KMS-11 (cell line): ENCODE measurements around the gene DPP7.

ENCODE experiments used
- H2AFZ ChIP-seq: fragments of 200-600 bp; sonication (generic); 2 replicates; pipeline ENCODE4 v1.6.1; 2016; ENCODE audit warnings: antibody characterized with exemption, mixed run types, low read depth
- H3K27ac ChIP-seq: fragments of 200-600 bp; sonication (generic); 2 replicates; pipeline ENCODE4 v1.6.1; 2016; ENCODE audit warnings: mild to moderate bottlenecking, mixed run types
- H3K27me3 ChIP-seq: fragments of 200-600 bp; sonication (generic); 2 replicates; pipeline ENCODE4 v1.6.1; 2017; ENCODE audit warnings: mild to moderate bottlenecking, low read depth, mixed run types, moderate library complexity; ENCODE audit not compliant: insufficient read depth
- H3K36me3 ChIP-seq: fragments of 200-600 bp; sonication (generic); 2 replicates; pipeline ENCODE4 v1.6.1; 2017; ENCODE audit warnings: mild to moderate bottlenecking, mixed run types; ENCODE audit not compliant: insufficient read depth
- H3K4me1 ChIP-seq: fragments of 200-600 bp; sonication (generic); 2 replicates; pipeline ENCODE4 v1.6.1; 2016; ENCODE audit warnings: mild to moderate bottlenecking, low read depth, mixed run types; ENCODE audit not compliant: poor library complexity, severe bottlenecking
- H3K4me2 ChIP-seq: fragments of 200-600 bp; sonication (generic); 2 replicates; pipeline ENCODE4 v1.7.0; 2016; ENCODE audit warnings: mild to moderate bottlenecking, mixed run types
- H3K4me3 ChIP-seq: fragments of 200-600 bp; sonication (generic); IDR thresholded peaks from 2 replicates; pipeline ENCODE4 v1.6.1; 2017; ENCODE audit warnings: low read depth, low read length, mixed read lengths; ENCODE audit not compliant: insufficient read depth
- H3K79me2 ChIP-seq: fragments of 200-600 bp; sonication (generic); 2 replicates; pipeline ENCODE4 v1.6.1; 2016; ENCODE audit warnings: low read depth, mixed run types; ENCODE audit not compliant: insufficient read depth
- H3K9ac ChIP-seq: fragments of 200-600 bp; sonication (generic); 2 replicates; pipeline ENCODE4 v1.6.1; 2016; ENCODE audit warnings: mild to moderate bottlenecking, mixed run types
- H4K20me1 ChIP-seq: fragments of 200-600 bp; sonication (generic); 2 replicates; pipeline ENCODE4 v1.6.1; 2016; ENCODE audit warnings: mild to moderate bottlenecking, mixed run types; ENCODE audit not compliant: insufficient read depth
- TF ChIP-seq, protein P1 (sequence below): fragments of 200-600 bp; sonication (generic); conservative IDR thresholded peaks from 2 replicates; pipeline ENCODE4 v1.6.1; 2017; ENCODE audit warnings: low read depth, mild to moderate bottlenecking, antibody characterized with exemption, low read length, moderate library complexity, mixed read lengths

DPP7 gene

GRCh38 chr9:137140151-137141012, 25.8 kb upstream of the DPP7 start:
- Histone ChIP-seq H3K4me2 (no peak overlapping the region), H3K9ac (no peak overlapping the region), H3K4me1 (no peaks in the 10 kb centered on the region), H3K79me2 (no peaks in the 10 kb centered on the region), H3K36me3 (no peaks in the 10 kb centered on the region), H3K27me3 (peaks cover 78% of the 10 kb centered on the region), H3K4me3 (no peak overlapping the region), H4K20me1 (no peaks in the 10 kb centered on the region), H2AFZ (no peak overlapping the region), H3K27ac (no peak overlapping the region)
- TF ChIP-seq, protein P1, sequence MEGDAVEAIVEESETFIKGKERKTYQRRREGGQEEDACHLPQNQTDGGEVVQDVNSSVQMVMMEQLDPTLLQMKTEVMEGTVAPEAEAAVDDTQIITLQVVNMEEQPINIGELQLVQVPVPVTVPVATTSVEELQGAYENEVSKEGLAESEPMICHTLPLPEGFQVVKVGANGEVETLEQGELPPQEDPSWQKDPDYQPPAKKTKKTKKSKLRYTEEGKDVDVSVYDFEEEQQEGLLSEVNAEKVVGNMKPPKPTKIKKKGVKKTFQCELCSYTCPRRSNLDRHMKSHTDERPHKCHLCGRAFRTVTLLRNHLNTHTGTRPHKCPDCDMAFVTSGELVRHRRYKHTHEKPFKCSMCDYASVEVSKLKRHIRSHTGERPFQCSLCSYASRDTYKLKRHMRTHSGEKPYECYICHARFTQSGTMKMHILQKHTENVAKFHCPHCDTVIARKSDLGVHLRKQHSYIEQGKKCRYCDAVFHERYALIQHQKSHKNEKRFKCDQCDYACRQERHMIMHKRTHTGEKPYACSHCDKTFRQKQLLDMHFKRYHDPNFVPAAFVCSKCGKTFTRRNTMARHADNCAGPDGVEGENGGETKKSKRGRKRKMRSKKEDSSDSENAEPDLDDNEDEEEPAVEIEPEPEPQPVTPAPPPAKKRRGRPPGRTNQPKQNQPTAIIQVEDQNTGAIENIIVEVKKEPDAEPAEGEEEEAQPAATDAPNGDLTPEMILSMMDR, result no peak

GRCh38 chr9:137139468-137140150, 25.1 kb upstream of the DPP7 start:
- no peak overlapping the region for H3K4me3 ChIP-seq
- no peak overlapping the region for H3K4me2 ChIP-seq

GRCh38 chr9:137138722-137139467, 24.4 kb upstream of the DPP7 start, which contains the start of gene GRIN1:
GRIN1 (plus strand) TSS chr9:137139154; CDS start chr9:137139487, 333 bp downstream.
- H3K36me3 ChIP-seq, result no peaks in the 10 kb centered on the region
- H3K4me1 ChIP-seq, result no peaks in the 10 kb centered on the region
- no peak within 1 kb of the TSS for H3K4me2 ChIP-seq
- H3K9ac ChIP-seq, result no peak within 1 kb of the TSS
- H3K79me2 ChIP-seq, result no peaks in the 10 kb centered on the region
- no peaks in the 10 kb centered on the region for H4K20me1 ChIP-seq
- TF ChIP-seq, protein P1, result no peak
- H3K4me3 ChIP-seq, result no peak within 1 kb of the TSS
- H3K27ac ChIP-seq, result no peak within 1 kb of the TSS
- H3K27me3 ChIP-seq, result peaks cover 86% of the 10 kb centered on the region
- no peak within 1 kb of the TSS for H2AFZ ChIP-seq

More at GRCh38 chr9:137139468-137140150, 25.1 kb upstream of the DPP7 start:
- Histone ChIP-seq H3K27ac (no peak overlapping the region), H3K9ac (no peak overlapping the region), H3K79me2 (no peaks in the 10 kb centered on the region), H4K20me1 (no peaks in the 10 kb centered on the region), H2AFZ (no peak overlapping the region), H3K4me1 (no peaks in the 10 kb centered on the region), H3K27me3 (peaks cover 86% of the 10 kb centered on the region), H3K36me3 (no peaks in the 10 kb centered on the region)
- TF ChIP-seq, protein P1, result no peak

DNA sequence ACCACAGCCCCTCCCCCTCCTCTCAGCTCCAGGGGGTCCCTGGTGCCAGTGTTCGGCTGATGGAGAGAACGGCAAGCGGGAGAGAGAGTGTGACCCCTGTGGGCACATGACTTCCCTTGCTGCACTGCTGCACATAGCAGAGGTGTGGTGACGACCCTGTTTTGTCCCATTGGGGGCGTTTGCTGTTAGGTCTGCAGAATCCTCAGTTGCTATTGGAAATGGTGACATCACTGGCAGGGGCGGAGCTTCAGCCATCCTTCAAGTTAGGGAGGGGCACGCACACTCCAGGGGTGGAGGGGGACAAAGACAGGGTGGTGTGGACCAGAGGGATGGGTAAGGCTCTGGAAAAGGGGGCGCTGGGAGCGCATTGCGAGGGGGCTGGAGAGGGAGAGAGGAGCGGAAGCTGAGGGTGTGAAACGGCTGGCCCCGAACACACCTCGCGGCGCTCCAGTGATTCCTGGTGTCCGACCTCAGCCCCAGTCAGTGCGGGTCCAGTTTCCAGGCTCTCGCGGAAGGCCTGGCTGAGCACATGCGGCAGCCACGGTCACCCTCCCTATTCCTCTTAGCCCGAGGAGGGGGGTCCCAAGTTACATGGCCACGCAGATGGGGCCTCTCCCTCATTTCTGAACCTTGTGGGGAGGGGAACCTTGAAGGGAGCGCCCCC, 23.7 kb upstream of the DPP7 start:
- Histone ChIP-seq H4K20me1 (no peaks in the 10 kb centered on the region), H3K36me3 (no peaks in the 10 kb centered on the region), H3K4me2 (no peak overlapping the region), H3K27ac (no peak overlapping the region), H3K27me3 (peaks cover 87% of the 10 kb centered on the region), H3K4me1 (no peaks in the 10 kb centered on the region), H3K4me3 (no peak overlapping the region), H3K79me2 (no peaks in the 10 kb centered on the region), H2AFZ (no peak overlapping the region), H3K9ac (no peak overlapping the region)
- TF ChIP-seq, protein P1, result no peak
